Esophagus squamous epithelium (tissue), 4 donors: Measurements from ENCODE around the gene ADCY7.

Experiments used
- POLR2A ChIP-seq, 4 donors: fragments of 450-650 bp; IDR thresholded peaks; one replicate each; pipeline ENCODE4 v1.6.1; 2017; ENCODE audit warnings: antibody characterized with exemption in 4 of 4, mild to moderate bottlenecking in 4 of 4, moderate library complexity in 3 of 4
- TF ChIP-seq, protein P1 (sequence below), 6 experiments: fragments of 450-650 bp in 4 of 6; fragments of 200-600 bp in 2 of 6; sonication (generic) in 2 of 6; IDR thresholded peaks; one replicate each; pipeline ENCODE4 v1.5.1; 2016 to 2019; ENCODE audit warnings: antibody characterized with exemption in 6 of 6, mild to moderate bottlenecking in 4 of 6, moderate library complexity in 4 of 6

DNA sequence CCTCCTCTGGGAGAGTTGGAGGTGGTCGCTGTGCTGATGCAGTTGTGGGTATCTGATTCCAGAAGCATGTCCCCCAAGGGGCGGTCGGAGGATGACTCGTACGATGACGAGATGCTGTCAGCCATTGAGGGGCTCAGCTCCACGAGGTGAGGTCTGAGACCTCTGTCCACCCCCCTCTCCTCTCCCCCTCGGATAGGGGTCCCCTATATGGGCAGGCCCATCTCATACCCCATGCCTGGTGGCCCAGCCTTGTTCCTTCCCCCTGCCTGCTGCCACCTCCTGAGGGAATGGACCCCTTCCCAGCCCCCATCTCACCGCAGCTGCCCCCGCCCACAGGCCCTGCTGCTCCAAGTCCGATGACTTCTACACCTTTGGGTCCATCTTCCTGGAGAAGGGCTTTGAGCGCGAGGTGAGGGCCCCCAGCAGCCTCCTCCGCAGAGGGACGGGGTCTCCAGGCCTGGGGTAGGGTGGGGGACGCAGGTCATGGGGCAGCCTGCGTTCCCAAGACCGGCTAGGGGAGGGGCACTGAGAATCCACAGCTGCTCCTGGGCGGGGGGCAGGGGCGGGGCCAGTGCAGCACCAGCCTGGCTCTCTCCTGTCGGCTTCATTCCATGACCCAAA, 39.2 kb downstream of the ADCY7 start:
- TF ChIP-seq, protein P1, sequence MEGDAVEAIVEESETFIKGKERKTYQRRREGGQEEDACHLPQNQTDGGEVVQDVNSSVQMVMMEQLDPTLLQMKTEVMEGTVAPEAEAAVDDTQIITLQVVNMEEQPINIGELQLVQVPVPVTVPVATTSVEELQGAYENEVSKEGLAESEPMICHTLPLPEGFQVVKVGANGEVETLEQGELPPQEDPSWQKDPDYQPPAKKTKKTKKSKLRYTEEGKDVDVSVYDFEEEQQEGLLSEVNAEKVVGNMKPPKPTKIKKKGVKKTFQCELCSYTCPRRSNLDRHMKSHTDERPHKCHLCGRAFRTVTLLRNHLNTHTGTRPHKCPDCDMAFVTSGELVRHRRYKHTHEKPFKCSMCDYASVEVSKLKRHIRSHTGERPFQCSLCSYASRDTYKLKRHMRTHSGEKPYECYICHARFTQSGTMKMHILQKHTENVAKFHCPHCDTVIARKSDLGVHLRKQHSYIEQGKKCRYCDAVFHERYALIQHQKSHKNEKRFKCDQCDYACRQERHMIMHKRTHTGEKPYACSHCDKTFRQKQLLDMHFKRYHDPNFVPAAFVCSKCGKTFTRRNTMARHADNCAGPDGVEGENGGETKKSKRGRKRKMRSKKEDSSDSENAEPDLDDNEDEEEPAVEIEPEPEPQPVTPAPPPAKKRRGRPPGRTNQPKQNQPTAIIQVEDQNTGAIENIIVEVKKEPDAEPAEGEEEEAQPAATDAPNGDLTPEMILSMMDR (IDR thresholded peaks at IDR 0.05), result no peak
- no peak for TF ChIP-seq POLR2A (IDR thresholded peaks at IDR 0.05)
